Liver (tissue), 9 donors: ENCODE data around the gene ZBED2. TPM values are rescaled to one million over a fixed set of nuclear protein-coding genes. Genes with fewer than 3 reads are reported as not detected.

ENCODE experiments used
- DNase-seq: peaks from one replicate; pipeline ENCODE4 v3.0.0-alpha.2; 2017; ENCODE audit warnings: low spot score
- H3K27ac ChIP-seq, 2 donors: one replicate each; pipeline ENCODE4 v1.7.0; 2013; ENCODE audit warnings: inconsistent platforms in 2 of 2, low read length in 2 of 2, control low read depth in 1 of 2, low read depth in 1 of 2, mild to moderate bottlenecking in 1 of 2
- H3K27me3 ChIP-seq, 4 donors: one replicate each; pipeline versions ENCODE4 v1.6.1 to v1.7.0; 2013; ENCODE audit warnings: low read length in 3 of 4, inconsistent platforms in 1 of 4, mild to moderate bottlenecking in 1 of 4, moderate library complexity in 1 of 4; ENCODE audit not compliant: control insufficient read depth in 4 of 4, insufficient read depth in 4 of 4
- H3K36me3 ChIP-seq, 4 donors: one replicate each; pipeline versions ENCODE4 v1.6.1 to v1.7.0; 2013; ENCODE audit warnings: low read length in 3 of 4, mild to moderate bottlenecking in 3 of 4, low read depth in 1 of 4, moderate library complexity in 1 of 4; ENCODE audit not compliant: control insufficient read depth in 4 of 4, insufficient read depth in 3 of 4
- H3K4me1 ChIP-seq, 4 donors: one replicate each; pipeline versions ENCODE4 v1.6.1 to v1.7.0; 2013; ENCODE audit warnings: low read length in 3 of 4, mild to moderate bottlenecking in 3 of 4, moderate library complexity in 1 of 4; ENCODE audit not compliant: control insufficient read depth in 4 of 4, insufficient read depth in 4 of 4
- H3K4me3 ChIP-seq, 3 donors: one replicate each; pipeline versions ENCODE4 v1.6.1 to v1.7.0; 2013; ENCODE audit warnings: low read length in 3 of 3, control low read depth in 1 of 3, low read depth in 1 of 3, mild to moderate bottlenecking in 1 of 3
- H3K9ac ChIP-seq, 2 donors: one replicate each; pipeline ENCODE4 v1.7.0; 2013; ENCODE audit warnings: low read length in 2 of 2, mild to moderate bottlenecking in 2 of 2, moderate library complexity in 2 of 2, control low read depth in 1 of 2, low read depth in 1 of 2
- H3K9me3 ChIP-seq, 4 donors: one replicate each; pipeline versions ENCODE4 v1.6.1 to v1.7.0; 2013; ENCODE audit warnings: low read length in 3 of 4; ENCODE audit not compliant: control insufficient read depth in 4 of 4
- ATF3 ChIP-seq: IDR thresholded peaks from 2 replicates; pipeline ENCODE4 v1.6.1; 2016; ENCODE audit warnings: antibody characterized with exemption
- EGR1 ChIP-seq, 2 donors: IDR thresholded peaks; 2 replicates each; pipeline ENCODE4 v1.6.1; 2016 to 2018; ENCODE audit warnings: antibody characterized with exemption in 2 of 2, low read depth in 2 of 2
- FOXA1 ChIP-seq: IDR thresholded peaks from 2 replicates; pipeline ENCODE4 v1.6.1; 2016; ENCODE audit warnings: antibody characterized with exemption
- FOXA2 ChIP-seq: IDR thresholded peaks from 2 replicates; pipeline ENCODE4 v1.6.1; 2016; ENCODE audit warnings: antibody characterized with exemption
- GABPA ChIP-seq, 2 donors: IDR thresholded peaks in 1 of 2; conservative IDR thresholded peaks in 1 of 2; 2 replicates each; pipeline ENCODE4 v1.6.1; 2016; ENCODE audit warnings: antibody characterized with exemption in 2 of 2, mild to moderate bottlenecking in 1 of 2, moderate library complexity in 1 of 2
- HNF4A ChIP-seq, 2 donors: conservative IDR thresholded peaks; 2 replicates each; pipeline ENCODE4 v1.6.1; 2016; ENCODE audit warnings: antibody characterized with exemption in 2 of 2, mild to moderate bottlenecking in 2 of 2
- HNF4G ChIP-seq: IDR thresholded peaks from 2 replicates; pipeline ENCODE4 v1.6.1; 2016; ENCODE audit warnings: antibody characterized with exemption
- JUND ChIP-seq, 2 donors: IDR thresholded peaks; 2 replicates each; pipeline ENCODE4 v1.6.1; 2016; ENCODE audit warnings: antibody characterized with exemption in 2 of 2
- NR2F2 ChIP-seq: IDR thresholded peaks from 2 replicates; pipeline ENCODE4 v1.6.1; 2016; ENCODE audit warnings: antibody characterized with exemption
- RAD21 ChIP-seq, 2 donors: IDR thresholded peaks; 2 replicates each; pipeline ENCODE4 v1.6.1; 2016; ENCODE audit warnings: antibody characterized with exemption in 2 of 2, mild to moderate bottlenecking in 2 of 2
- RXRA ChIP-seq, 2 donors: IDR thresholded peaks; 2 replicates each; pipeline ENCODE4 v1.6.1; 2017 to 2018; ENCODE audit warnings: antibody characterized with exemption in 2 of 2, mild to moderate bottlenecking in 1 of 2
- SP1 ChIP-seq: IDR thresholded peaks from 2 replicates; pipeline ENCODE4 v1.6.1; 2018; ENCODE audit warnings: antibody characterized with exemption, mild to moderate bottlenecking
- TAF1 ChIP-seq: conservative IDR thresholded peaks from 2 replicates; pipeline ENCODE4 v1.6.1; 2016; ENCODE audit warnings: antibody characterized with exemption, mild to moderate bottlenecking
- YY1 ChIP-seq: IDR thresholded peaks from 2 replicates; pipeline ENCODE4 v1.6.1; 2016; ENCODE audit warnings: antibody characterized with exemption, mild to moderate bottlenecking
- ZBTB33 ChIP-seq: IDR thresholded peaks from 2 replicates; pipeline ENCODE4 v1.6.1; 2016; ENCODE audit warnings: antibody characterized with exemption
- WGBS: extraction: QIAGEN DNeasy Blood & Tissue Kit; methylation state at CpG from one replicate; pipeline ENCODE4 v1.1.7; 2013; 5-methylcytosine and 5-hydroxymethylcytosine counted together
- polyA plus RNA-seq, 2 donors: library from polyadenylated mRNA; stranded (reverse) in 1 of 2; unstranded in 1 of 2; fragments of 200-250 nt in 1 of 2; fragments of >200 nt in 1 of 2; fragmentation: Nextera tagmentation in 1 of 2; extraction: Ambion mirVana in 1 of 2; gene quantifications; one replicate each; pipeline versions ENCODE4 v1.2.1 to v1.2.3, GENCODE V29; 2013 to 2015
- total RNA-seq, 2 donors: library from RNA; depleted of rRNA; stranded (reverse); fragments of >200 nt; gene quantifications; one replicate each; pipeline ENCODE4 v1.2.3, GENCODE V29; 2014
- TF ChIP-seq, protein P1 (sequence below): fragments of 150-350 bp; IDR thresholded peaks from 2 replicates; pipeline ENCODE4 v1.5.1; 2017; ENCODE audit warnings: improper control_type of control experiment, low read depth, low read length; ENCODE audit not compliant: missing input control
- donor health status: healthy.
- donor health status: healthy.
- donor health status: healthy.
- donor health status: healthy.
- donor health status: healthy.

ZBED2 gene
- total and polyA plus RNA-seq, 4 donors, result not detected

GRCh38 chr3:111548092-111548491 is 47.1 kb downstream of the ZBED2 start:
- Histone ChIP-seq H3K4me1 (no peaks in the 10 kb centered on the region), H3K4me3 (no peak overlapping the region), H3K27me3 (no peaks in the 10 kb centered on the region), H3K36me3 (no peaks in the 10 kb centered on the region), H3K9me3 (no peaks in the 10 kb centered on the region), H3K9ac (peak overlapping the region in 1 of 2 donors; percentile 7), H3K27ac (no peak overlapping the region)
- WGBS, result 90% methylated on average over 1 of the region's 1 CpG
- no peak for DNase-seq
- no peak for TF ChIP-seq TAF1
- TF ChIP-seq ZBTB33, result no peak
- no peak for TF ChIP-seq HNF4A (conservative IDR thresholded peaks at IDR 0.05)
- TF ChIP-seq FOXA1, result no peak
- TF ChIP-seq GABPA (IDR thresholded peaks at IDR 0.05 in 1 of 2, conservative IDR thresholded peaks at IDR 0.05 in 1 of 2), result no peak
- no peak for TF ChIP-seq NR2F2
- TF ChIP-seq ATF3, result no peak
- TF ChIP-seq HNF4G, result no peak

GRCh38 chr3:111547631-111548030 is 47.5 kb downstream of the ZBED2 start:
- Histone ChIP-seq H3K9ac (no peak overlapping the region), H3K4me1 (no peaks in the 10 kb centered on the region), H3K27ac (no peak overlapping the region), H3K27me3 (no peaks in the 10 kb centered on the region), H3K36me3 (no peaks in the 10 kb centered on the region), H3K4me3 (no peak overlapping the region), H3K9me3 (no peaks in the 10 kb centered on the region)
- no peak for DNase-seq
- WGBS, result 78% methylated on average over 4 of the region's 4 CpGs
- TF ChIP-seq RXRA (IDR thresholded peaks at IDR 0.05), result no peak
- no peak for TF ChIP-seq JUND (IDR thresholded peaks at IDR 0.05)
- TF ChIP-seq ATF3, result no peak
- TF ChIP-seq EGR1 (IDR thresholded peaks at IDR 0.05; ENCODE audit: low read depth in 2 of 2), result no peak
- no peak for TF ChIP-seq GABPA (IDR thresholded peaks at IDR 0.05 in 1 of 2, conservative IDR thresholded peaks at IDR 0.05 in 1 of 2)
- TF ChIP-seq HNF4A (conservative IDR thresholded peaks at IDR 0.05), result no peak
- TF ChIP-seq, protein P1, sequence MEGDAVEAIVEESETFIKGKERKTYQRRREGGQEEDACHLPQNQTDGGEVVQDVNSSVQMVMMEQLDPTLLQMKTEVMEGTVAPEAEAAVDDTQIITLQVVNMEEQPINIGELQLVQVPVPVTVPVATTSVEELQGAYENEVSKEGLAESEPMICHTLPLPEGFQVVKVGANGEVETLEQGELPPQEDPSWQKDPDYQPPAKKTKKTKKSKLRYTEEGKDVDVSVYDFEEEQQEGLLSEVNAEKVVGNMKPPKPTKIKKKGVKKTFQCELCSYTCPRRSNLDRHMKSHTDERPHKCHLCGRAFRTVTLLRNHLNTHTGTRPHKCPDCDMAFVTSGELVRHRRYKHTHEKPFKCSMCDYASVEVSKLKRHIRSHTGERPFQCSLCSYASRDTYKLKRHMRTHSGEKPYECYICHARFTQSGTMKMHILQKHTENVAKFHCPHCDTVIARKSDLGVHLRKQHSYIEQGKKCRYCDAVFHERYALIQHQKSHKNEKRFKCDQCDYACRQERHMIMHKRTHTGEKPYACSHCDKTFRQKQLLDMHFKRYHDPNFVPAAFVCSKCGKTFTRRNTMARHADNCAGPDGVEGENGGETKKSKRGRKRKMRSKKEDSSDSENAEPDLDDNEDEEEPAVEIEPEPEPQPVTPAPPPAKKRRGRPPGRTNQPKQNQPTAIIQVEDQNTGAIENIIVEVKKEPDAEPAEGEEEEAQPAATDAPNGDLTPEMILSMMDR, result no peak
- TF ChIP-seq NR2F2, result no peak
- no peak for TF ChIP-seq RAD21 (IDR thresholded peaks at IDR 0.05)
- no peak for TF ChIP-seq FOXA2
- no peak for TF ChIP-seq TAF1
- no peak for TF ChIP-seq SP1
- no peak for TF ChIP-seq YY1
